ENCODE results near the gene B2M. TPM values are rescaled to one million over a fixed set of nuclear protein-coding genes. Genes with fewer than 3 reads are reported as not detected.

The B2M gene
- total and polyA plus RNA-seq, 2 of the 8 experiments (the other 6 are each of a cell fraction or from before 2014, with no cell fraction given), result 78.9 to 907 TPM

- no peak overlapping the region for H3K4me2 ChIP-seq (ENCODE audit: insufficient read depth in 1 of 2, low read depth in 2 of 2, low read length in 2 of 2)
- POLR2A ChIA-PET (ENCODE audit: partially characterized antibody), result interaction anchor here (1.1 to 1.8 kb wide), 4 partner anchors 10 to 62 kb away, joined by 3 to 7 read pairs (median 5); partner anchors contain the start of genes B2M and PATL2
- no peak overlapping the region for H3K56ac ChIP-seq (replicated peaks; ENCODE audit: insufficient read length, low read depth, low read length)
- no peak overlapping the region for H3K4me3 ChIP-seq (ENCODE audit: extremely low read depth in 1 of 4, insufficient read depth in 2 of 4, low read depth in 3 of 4, low read length in 4 of 4)
- H3K79me1 ChIP-seq (ENCODE audit: low read depth, low read length), result no peaks in the 10 kb centered on the region
- H4K8ac ChIP-seq (ENCODE audit: extremely low read depth, insufficient read depth, low read length), result no peak overlapping the region
- H4K20me1 ChIP-seq (replicated peaks in 1 of 2; ENCODE audit: control insufficient read depth in 1 of 2, insufficient read depth in 2 of 2, low read length in 2 of 2), result no peaks in the 10 kb centered on the region
- no peaks in the 10 kb centered on the region for H3K36me3 ChIP-seq (ENCODE audit: control insufficient read depth in 2 of 4, insufficient read depth in 4 of 4, low read length in 3 of 4)
- DNase-seq (ENCODE audit: low read depth in 1 of 2, low spot score in 2 of 2), result no peak
- H2BK12ac ChIP-seq (ENCODE audit: low read depth, low read length), result no peak overlapping the region
- no peak for FAIRE-seq
- TF ChIP-seq RFX5 (IDR thresholded peaks at IDR 0.05; ENCODE audit: borderline replicate concordance, low read depth, low read length) (no peak), CHD1 (IDR thresholded peaks at IDR 0.05; ENCODE audit: low read depth, low read length) (no peak), RBBP5 (IDR thresholded peaks at IDR 0.05; ENCODE audit: borderline replicate concordance, low read depth, low read length) (no peak), CBX5 (IDR thresholded peaks at IDR 0.05; ENCODE audit: low read depth, low read length) (no peak), SP4 (IDR thresholded peaks at IDR 0.05; ENCODE audit: low read length) (no peak), ZNF274 (IDR thresholded peaks at IDR 0.05; ENCODE audit: borderline replicate concordance, extremely low read depth, low read length) (no peak)
- 85% methylated on average over 3 of the region's 3 CpGs; no CpG with 5 or more reads in 1 of the 2 experiments for WGBS, 2 experiments (ENCODE audit: extremely low coverage in 1 of 2, insufficient coverage in 1 of 2, insufficient read length in 1 of 2, insufficient replicate concordance in 2 of 2, low coverage in 1 of 2, low lambda C conversion rate in 2 of 2, missing lambda C conversion rate in 1 of 2)
- H3K9ac ChIP-seq (replicated peaks in 1 of 4; ENCODE audit: extremely low read depth in 1 of 4, low read depth in 3 of 4, low read length in 3 of 4), result no peak overlapping the region; a peak in 1 of 7 replicates
- no peak overlapping the region for H2BK15ac ChIP-seq (ENCODE audit: low read length)
- H3K9me3 ChIP-seq (ENCODE audit: insufficient read depth in 2 of 2, low read depth in 1 of 2, low read length in 1 of 2), result no peaks in the 10 kb centered on the region
- CTCF ChIA-PET (ENCODE audit: partially characterized antibody), result interaction anchor here (1.0 to 6.5 kb wide), 7 partner anchors 11 to 70 kb away, joined by 3 to 87 read pairs (median 4); partner anchors contain the start of genes B2M, PATL2 and TRIM69
- H4K5ac ChIP-seq (ENCODE audit: insufficient read length, low read depth, low read length), result no peak overlapping the region
- H2AK5ac ChIP-seq (ENCODE audit: low read depth, low read length), result no peak overlapping the region
- no peak overlapping the region for H3K4ac ChIP-seq (replicated peaks; ENCODE audit: insufficient read length, low read depth, low read length)
- no peak overlapping the region for H2BK20ac ChIP-seq (ENCODE audit: low read length)
- no peak overlapping the region for H3K14ac ChIP-seq (ENCODE audit: insufficient read length)
- no peak overlapping the region for H3K27ac ChIP-seq (ENCODE audit: low read depth, low read length)
- no peak overlapping the region for H3K18ac ChIP-seq (ENCODE audit: extremely low read depth, low read length)
- H3K23me2 ChIP-seq (ENCODE audit: low read depth, low read length), result peaks cover 2% of the 10 kb centered on the region
- H3K79me2 ChIP-seq (ENCODE audit: control insufficient read depth in 1 of 2, insufficient read depth in 2 of 2, low read length in 2 of 2), result no peaks in the 10 kb centered on the region
- no peak overlapping the region; the same call in 1 of the 2 replicates for H2AFZ ChIP-seq (ENCODE audit: low read length)
- H3K27me3 ChIP-seq (replicated peaks in 1 of 4; ENCODE audit: control insufficient read depth in 3 of 4, extremely low read depth in 1 of 4, insufficient read depth in 3 of 4, low read length in 3 of 4), result no peaks in the 10 kb centered on the region
- no peak overlapping the region for H4K91ac ChIP-seq (replicated peaks; ENCODE audit: insufficient read length, low read length)
- H3K23ac ChIP-seq (ENCODE audit: insufficient read length), result no peak overlapping the region
- peaks cover 0 to 1% (median 0%) of the 10 kb centered on the region in 4 experiments; a peak in 3 of 7 replicates for H3K4me1 ChIP-seq (replicated peaks in 1 of 4; ENCODE audit: control insufficient read depth in 3 of 4, insufficient read depth in 4 of 4, low read length in 3 of 4)
- H2BK5ac ChIP-seq (ENCODE audit: low read depth, low read length), result no peak overlapping the region
- no peak overlapping the region for H2BK120ac ChIP-seq (replicated peaks; ENCODE audit: low read depth, low read length)
Measured at GRCh38 chr15:44667039-44667360, 44.3 kb upstream of the B2M start.

Measured in H1 (cell line).